Superior temporal gyrus (tissue), 1 donor: Measurements from ENCODE around the gene SKIC3.

Experiments used
- DNase-seq: peaks from one replicate; pipeline ENCODE4 v3.0.0-alpha.2; 2016; ENCODE audit errors: extremely low spot score

SKIC3 gene

GRCh38 chr5:95531491-95531890 is 23.3 kb downstream of the SKIC3 start:
- no peak for DNase-seq

- DNase-seq, result peak; percentile 29
Measured at GRCh38 chr5:95530416-95530815, 24.4 kb downstream of the SKIC3 start.

GRCh38 chr5:95528565-95528964 is 26.2 kb downstream of the SKIC3 start:
- no peak for DNase-seq

GRCh38 chr5:95526871-95527270 is 27.9 kb downstream of the SKIC3 start:
- DNase-seq, result no peak

- DNase-seq, result no peak
Measured at GRCh38 chr5:95524423-95524822, 30.4 kb downstream of the SKIC3 start.

- peak; percentile 22 for DNase-seq
Measured at GRCh38 chr5:95520206-95520605, 34.6 kb downstream of the SKIC3 start.

GRCh38 chr5:95519681-95520080 is 35.1 kb downstream of the SKIC3 start:
- DNase-seq, result peak; percentile 30

- DNase-seq, result peak; percentile 24
Measured at GRCh38 chr5:95519151-95519550, 35.6 kb downstream of the SKIC3 start.

GRCh38 chr5:95518417-95518816 is 36.4 kb downstream of the SKIC3 start:
- DNase-seq, result no peak

- no peak for DNase-seq
Measured at GRCh38 chr5:95511606-95512005, 43.2 kb downstream of the SKIC3 start.

GRCh38 chr5:95508550-95508949 is 46.2 kb downstream of the SKIC3 start:
- no peak for DNase-seq
